ENCODE measurements around the gene ZFP62. TPM values are rescaled to one million over a fixed set of nuclear protein-coding genes. Genes with fewer than 3 reads are reported as not detected.

The ZFP62 gene
- total RNA-seq, 1 donor from 2014 or later = 15.9 TPM

DNA sequence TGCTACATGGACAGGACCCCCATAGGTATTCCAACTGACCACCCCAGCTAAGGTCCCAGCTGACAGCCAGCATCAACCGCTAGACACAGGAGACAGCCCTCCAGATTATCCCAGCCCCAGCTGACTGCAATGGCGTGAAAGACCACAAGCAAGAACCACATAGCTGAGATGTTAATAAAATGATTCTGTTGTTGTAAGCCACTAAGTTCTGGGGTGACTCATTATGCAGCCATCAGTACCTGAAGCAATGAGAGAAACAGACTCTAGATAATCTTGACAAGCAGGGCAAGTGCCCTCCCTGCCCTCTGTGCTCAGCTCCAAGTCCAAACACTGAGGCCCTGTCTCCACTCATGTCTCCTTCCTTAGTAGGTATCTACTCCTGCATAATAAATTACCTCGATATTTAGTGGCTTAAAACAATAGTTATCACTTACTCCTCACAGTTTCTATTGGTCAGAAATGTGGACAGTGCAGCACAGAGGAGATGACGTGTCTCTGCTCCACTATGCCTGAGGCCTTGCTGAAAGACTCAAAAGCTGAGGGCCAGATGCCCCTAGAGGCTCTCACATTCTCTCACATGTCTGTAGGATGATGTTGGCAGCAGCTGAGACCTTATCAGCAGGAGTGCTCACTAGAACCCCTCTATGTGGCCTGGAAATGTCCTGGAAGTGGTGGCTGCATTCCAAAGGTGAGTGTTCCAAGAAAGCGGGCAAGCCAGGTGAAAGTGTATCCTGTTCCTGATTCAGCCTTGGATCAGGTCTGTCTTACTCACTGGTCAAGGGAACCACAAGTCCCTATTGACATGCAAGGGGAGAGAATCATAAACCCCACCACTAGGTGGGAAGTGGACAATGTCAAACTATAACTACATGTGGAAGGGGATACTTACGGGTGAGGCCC, 60.9 kb downstream of the ZFP62 start:
- H3K4me1 ChIP-seq = peaks cover 94% of the 10 kb centered on the region
- intact Hi-C loops (cut with micrococcal nuclease) = no loop called here
- peak overlapping the region; percentile 100 for H3K27ac ChIP-seq (replicated peaks)

DNA sequence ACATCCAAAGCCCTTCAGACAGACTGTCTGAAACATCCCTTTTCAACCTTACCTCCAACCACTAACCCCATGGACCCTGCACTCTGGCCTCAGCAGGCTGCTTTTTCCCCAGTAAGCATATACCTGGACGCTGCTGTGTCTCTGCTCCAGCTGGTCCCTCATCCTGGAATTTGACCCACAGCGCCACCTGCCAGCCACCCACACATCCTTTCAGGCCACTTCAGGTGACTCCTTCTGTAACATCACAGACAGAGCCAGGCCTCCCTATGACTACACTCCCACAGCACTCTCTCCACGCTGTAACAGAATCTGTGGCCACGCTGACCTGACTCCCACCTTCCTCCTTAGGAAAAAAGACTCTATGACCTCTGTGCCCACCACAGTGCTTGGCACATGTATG, 61.9 kb downstream of the ZFP62 start:
- Histone ChIP-seq H3K4me3 (peak overlapping the region; percentile 98), H3K27me3 (ENCODE audit: low read depth) (no peaks in the 10 kb centered on the region), H3K9me3 (replicated peaks) (no peaks in the 10 kb centered on the region), H3K36me3 (peaks cover 5% of the 10 kb centered on the region), H3K4me1 (peaks cover 94% of the 10 kb centered on the region), H3K27ac (replicated peaks) (peak overlapping the region; percentile 100)
- DNase-seq = no peak
- intact Hi-C loops (cut with micrococcal nuclease) = no loop called here
- TF ChIP-seq, protein P1, sequence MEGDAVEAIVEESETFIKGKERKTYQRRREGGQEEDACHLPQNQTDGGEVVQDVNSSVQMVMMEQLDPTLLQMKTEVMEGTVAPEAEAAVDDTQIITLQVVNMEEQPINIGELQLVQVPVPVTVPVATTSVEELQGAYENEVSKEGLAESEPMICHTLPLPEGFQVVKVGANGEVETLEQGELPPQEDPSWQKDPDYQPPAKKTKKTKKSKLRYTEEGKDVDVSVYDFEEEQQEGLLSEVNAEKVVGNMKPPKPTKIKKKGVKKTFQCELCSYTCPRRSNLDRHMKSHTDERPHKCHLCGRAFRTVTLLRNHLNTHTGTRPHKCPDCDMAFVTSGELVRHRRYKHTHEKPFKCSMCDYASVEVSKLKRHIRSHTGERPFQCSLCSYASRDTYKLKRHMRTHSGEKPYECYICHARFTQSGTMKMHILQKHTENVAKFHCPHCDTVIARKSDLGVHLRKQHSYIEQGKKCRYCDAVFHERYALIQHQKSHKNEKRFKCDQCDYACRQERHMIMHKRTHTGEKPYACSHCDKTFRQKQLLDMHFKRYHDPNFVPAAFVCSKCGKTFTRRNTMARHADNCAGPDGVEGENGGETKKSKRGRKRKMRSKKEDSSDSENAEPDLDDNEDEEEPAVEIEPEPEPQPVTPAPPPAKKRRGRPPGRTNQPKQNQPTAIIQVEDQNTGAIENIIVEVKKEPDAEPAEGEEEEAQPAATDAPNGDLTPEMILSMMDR (IDR thresholded peaks at IDR 0.05; ENCODE audit: borderline replicate concordance) = peak; percentile 22

More for the DNA sequence above, 60.9 kb downstream of the ZFP62 start:
- DNase-seq = no peak
- peaks cover 3% of the 10 kb centered on the region for H3K36me3 ChIP-seq
- H3K9me3 ChIP-seq (replicated peaks) = no peaks in the 10 kb centered on the region
- TF ChIP-seq, protein P1 (IDR thresholded peaks at IDR 0.05; ENCODE audit: borderline replicate concordance) = no peak
- no peaks in the 10 kb centered on the region for H3K27me3 ChIP-seq (ENCODE audit: low read depth)
- H3K4me3 ChIP-seq = peak overlapping the region; percentile 98

DNA sequence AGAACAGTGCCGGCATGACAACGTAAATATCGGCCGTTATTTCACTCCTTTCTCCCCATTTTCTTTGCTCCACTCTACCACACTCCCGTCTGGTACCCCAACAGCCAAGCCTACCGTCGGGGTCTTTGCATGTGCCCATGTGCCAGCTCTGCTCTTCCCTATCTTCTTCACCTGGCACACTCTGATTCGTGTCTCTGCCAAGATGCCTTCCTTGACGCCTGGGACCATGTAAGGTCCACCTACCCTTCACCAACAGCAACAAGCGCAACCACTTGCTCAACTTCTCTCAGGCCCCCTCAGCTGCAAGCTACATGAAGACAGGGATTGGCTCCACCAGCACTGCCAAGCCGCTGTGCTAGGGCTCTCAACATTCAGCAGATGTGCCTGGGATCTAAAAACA, 62.9 kb downstream of the ZFP62 start:
- TF ChIP-seq, protein P1 (IDR thresholded peaks at IDR 0.05; ENCODE audit: borderline replicate concordance) = no peak
- no peak for DNase-seq
- Histone ChIP-seq H3K4me1 (peaks cover 93% of the 10 kb centered on the region), H3K27ac (replicated peaks) (peak overlapping the region; percentile 100), H3K27me3 (ENCODE audit: low read depth) (no peaks in the 10 kb centered on the region), H3K4me3 (peak overlapping the region; percentile 98), H3K36me3 (peaks cover 7% of the 10 kb centered on the region), H3K9me3 (replicated peaks) (no peaks in the 10 kb centered on the region)
- intact Hi-C loops (cut with micrococcal nuclease) = no loop called here

Other genes with a start within 250 kb of the ZFP62 start
- gene FLT4, start 211.7 kb downstream of the ZFP62 start, total RNA-seq = 6.1 TPM
- gene OR2Y1, start 121.2 kb downstream of the ZFP62 start, total RNA-seq = not detected
- gene MGAT1, start 58.5 kb downstream of the ZFP62 start, total RNA-seq = 60.4 TPM
- gene BTNL8, start 37.9 kb upstream of the ZFP62 start, total RNA-seq = 0.58 TPM
- gene BTNL3, start 127.6 kb upstream of the ZFP62 start, total RNA-seq = not detected
- 38.5 TPM for gene BTNL9, start 179.0 kb upstream of the ZFP62 start, total RNA-seq

Data from left ventricle myocardium inferior (tissue), 1 donor.